Stimulated activated CD4-positive, alpha-beta T cell treated with anti-CD3 and anti-CD28 coated beads, Interleukin-2, amount 100 ng/mL, for 24 hours (primary cell): Measurements from ENCODE around the gene PSMD9.
"Not testable (repeated sequence)": the region's sequence is repeated elsewhere in the genome, so short reads cannot be mapped to it uniquely, and the experiment has no call there.

Source experiments
- DNase-seq, 2 donors: peaks; one replicate each; pipeline ENCODE4 v3.0.0-alpha.2; 2020

The PSMD9 gene

GRCh38 chr12:121888478-121889273 is at the start of gene PSMD9:
PSMD9 (plus strand) TSS chr12:121888790; CDS start chr12:121888857, 67 bp downstream.
- DNase-seq = peak; percentile 99

GRCh38 chr12:121839106-121839992 is 49.2 kb upstream of the PSMD9 start:
- peak; percentile 100 for DNase-seq

GRCh38 chr12:121839993-121840761 is 48.4 kb upstream of the PSMD9 start:
- no peak for DNase-seq

GRCh38 chr12:121843236-121843982 is 45.2 kb upstream of the PSMD9 start:
- DNase-seq = no peak

- no peak for DNase-seq
Measured at GRCh38 chr12:121845701-121846100, 42.9 kb upstream of the PSMD9 start.

- DNase-seq = no peak
Measured at GRCh38 chr12:121849211-121849610, 39.4 kb upstream of the PSMD9 start.

GRCh38 chr12:121849665-121850064 is 38.9 kb upstream of the PSMD9 start:
- no peak for DNase-seq

GRCh38 chr12:121852392-121852791 is 36.2 kb upstream of the PSMD9 start:
- DNase-seq = not testable (repeated sequence)

GRCh38 chr12:121857322-121858246 is 31.0 kb upstream of the PSMD9 start:
- no peak for DNase-seq

- DNase-seq = no peak
Measured at GRCh38 chr12:121858318-121858661, 30.3 kb upstream of the PSMD9 start.

GRCh38 chr12:121858662-121859572 is 29.7 kb upstream of the PSMD9 start, which contains the start of gene HPD:
HPD (minus strand) TSS chr12:121858859; CDS start chr12:121858823, 36 bp downstream.
- no peak for DNase-seq

- no peak for DNase-seq
Measured at GRCh38 chr12:121860257-121860656, 28.3 kb upstream of the PSMD9 start.

- not testable (repeated sequence) for DNase-seq
Measured at GRCh38 chr12:121860699-121861098, 27.9 kb upstream of the PSMD9 start.

- DNase-seq = no peak
Measured at GRCh38 chr12:121861636-121862254, 26.8 kb upstream of the PSMD9 start.

GRCh38 chr12:121866331-121866730 is 22.3 kb upstream of the PSMD9 start:
- no peak for DNase-seq

GRCh38 chr12:121869229-121869628 is 19.4 kb upstream of the PSMD9 start:
- not testable (repeated sequence) for DNase-seq

- DNase-seq = no peak
Measured at GRCh38 chr12:121871467-121871866, 17.1 kb upstream of the PSMD9 start.

GRCh38 chr12:121872546-121873215 is 15.9 kb upstream of the PSMD9 start:
- peak in 1 of 2 donors; percentile 10 for DNase-seq

GRCh38 chr12:121873216-121873569 is 15.4 kb upstream of the PSMD9 start:
- DNase-seq = no peak
